Natural killer cell treated with Interleukin-12 subunit alpha and Interleukin-12 subunit beta and Interleukin-15 and Interleukin-18, amount 100 ng/mL, for 72 hours (primary cell): ENCODE data around the gene FXYD2. TPM values are rescaled to one million over a fixed set of nuclear protein-coding genes. Genes with fewer than 3 reads are reported as not detected.
"Not testable (repeated sequence)": the region's sequence is repeated elsewhere in the genome, so short reads cannot be mapped to it uniquely, and the experiment has no call there.

Experiments
- ATAC-seq, 2 donors: fragments of 150-1000 bp; cut with Tn5 transposase in 1 of 2; sonication (Bioruptor Pico), chemical (Tn5 transposase) in 1 of 2; 2 replicates each; pipeline ENCODE4 v1.10.0; 2021
- DNase-seq: peaks from one replicate; pipeline ENCODE4 v3.0.0; 2022; ENCODE audit warnings: low spot score
- H3K27ac Mint-ChIP-seq, 2 donors: 1 replicate in 1 of 2; 2 replicates in 1 of 2; pipeline ENCODE4 v1.8.0; 2022; ENCODE audit warnings: mixed read lengths in 2 of 2, mild to moderate bottlenecking in 1 of 2, moderate library complexity in 1 of 2
- H3K27me3 Mint-ChIP-seq, 2 donors: 1 replicate in 1 of 2; 2 replicates in 1 of 2; pipeline ENCODE4 v1.8.0; 2022; ENCODE audit warnings: mixed read lengths in 2 of 2
- H3K36me3 Mint-ChIP-seq: one replicate; pipeline ENCODE4 v1.8.0; 2022; ENCODE audit warnings: mixed read lengths
- H3K4me1 Mint-ChIP-seq, 2 donors: 1 replicate in 1 of 2; 2 replicates in 1 of 2; pipeline ENCODE4 v1.8.0; 2022; ENCODE audit warnings: low read depth in 2 of 2, mixed read lengths in 2 of 2, mild to moderate bottlenecking in 1 of 2
- H3K4me3 Mint-ChIP-seq: one replicate; pipeline ENCODE4 v1.8.0; 2022; ENCODE audit warnings: mixed read lengths
- H3K9me3 Mint-ChIP-seq: 2 replicates; pipeline ENCODE4 v1.8.0; 2022; ENCODE audit warnings: mixed read lengths
- total RNA-seq, 2 donors: library from RNA; stranded (reverse); gene quantifications; one replicate each; pipeline ENCODE4 v1.2.3, GENCODE V29; 2022

Gene FXYD2
- total RNA-seq, 2 donors from 2014 or later = 0.14 to 1.5 TPM

GRCh38 chr11:117818041-117818873, 6.3 kb downstream of the FXYD2 start:
- ATAC-seq (peak; percentile 61 to 81), DNase-seq (peak; percentile 90)
- Mint-ChIP-seq H3K4me3 (peak overlapping the region; percentile 82), H3K36me3 (no peaks in the 10 kb centered on the region), H3K4me1 (peaks cover 63 to 65% of the 10 kb centered on the region in 2 donors), H3K9me3 (no peaks in the 10 kb centered on the region), H3K27me3 (peaks cover 0 to 3% of the 10 kb centered on the region in 2 donors), H3K27ac (peak overlapping the region; percentile 70 to 95)

- H3K9me3 Mint-ChIP-seq = no peaks in the 10 kb centered on the region
- H3K27me3 Mint-ChIP-seq = peaks cover 3 to 4% of the 10 kb centered on the region in 2 donors
- H3K36me3 Mint-ChIP-seq = no peaks in the 10 kb centered on the region
- H3K4me3 Mint-ChIP-seq = peak overlapping the region; percentile 82
- peak; percentile 93 for DNase-seq
- peaks cover 66 to 67% of the 10 kb centered on the region in 2 donors for H3K4me1 Mint-ChIP-seq
- H3K27ac Mint-ChIP-seq = peak overlapping the region; percentile 70 to 95
- ATAC-seq = peak; percentile 61 to 66
Observed at GRCh38 chr11:117817368-117818040, 7.0 kb downstream of the FXYD2 start.

- H3K36me3 Mint-ChIP-seq = no peaks in the 10 kb centered on the region
- peak overlapping the region; percentile 70 to 95 for H3K27ac Mint-ChIP-seq
- no peak for ATAC-seq
- H3K9me3 Mint-ChIP-seq = no peaks in the 10 kb centered on the region
- peak overlapping the region; percentile 82 for H3K4me3 Mint-ChIP-seq
- H3K4me1 Mint-ChIP-seq = peaks cover 65 to 66% of the 10 kb centered on the region in 2 donors
- DNase-seq = no peak
- H3K27me3 Mint-ChIP-seq = peaks cover 3 to 10% of the 10 kb centered on the region in 2 donors
Observed at GRCh38 chr11:117816846-117817367, 7.6 kb downstream of the FXYD2 start.

GRCh38 chr11:117816151-117816741, 8.3 kb downstream of the FXYD2 start:
- Mint-ChIP-seq H3K27me3 (peaks cover 3 to 15% of the 10 kb centered on the region in 2 donors), H3K27ac (peak overlapping the region; percentile 70 to 95), H3K4me3 (peak overlapping the region; percentile 82), H3K4me1 (peaks cover 60 to 65% of the 10 kb centered on the region in 2 donors), H3K36me3 (no peaks in the 10 kb centered on the region), H3K9me3 (no peaks in the 10 kb centered on the region)
- DNase-seq (no peak), ATAC-seq (no peak)

GRCh38 chr11:117815262-117815803, 9.2 kb downstream of the FXYD2 start:
- H3K4me1 Mint-ChIP-seq = peaks cover 65 to 73% of the 10 kb centered on the region in 2 donors
- H3K27me3 Mint-ChIP-seq = peaks cover 6 to 24% of the 10 kb centered on the region in 2 donors
- peak; percentile 93 for DNase-seq

GRCh38 chr11:117814766-117815261, 9.7 kb downstream of the FXYD2 start:
- Mint-ChIP-seq H3K9me3 (no peaks in the 10 kb centered on the region), H3K27me3 (peaks cover 5 to 29% of the 10 kb centered on the region in 2 donors), H3K4me3 (peak overlapping the region; percentile 82), H3K4me1 (peaks cover 71 to 73% of the 10 kb centered on the region in 2 donors), H3K27ac (peak overlapping the region; percentile 70 to 95), H3K36me3 (no peaks in the 10 kb centered on the region)
- DNase-seq (peak; percentile 83), ATAC-seq (peak; percentile 58 to 66)

More at GRCh38 chr11:117815262-117815803, 9.2 kb downstream of the FXYD2 start:
- peak; percentile 78 to 83 for ATAC-seq
- peak overlapping the region; percentile 82 for H3K4me3 Mint-ChIP-seq
- H3K9me3 Mint-ChIP-seq = no peaks in the 10 kb centered on the region
- H3K36me3 Mint-ChIP-seq = no peaks in the 10 kb centered on the region
- H3K27ac Mint-ChIP-seq = peak overlapping the region; percentile 70 to 95

GRCh38 chr11:117814204-117814765, 10.3 kb downstream of the FXYD2 start:
- peak overlapping the region; percentile 82 for H3K4me3 Mint-ChIP-seq
- H3K27me3 Mint-ChIP-seq = peaks cover 7 to 34% of the 10 kb centered on the region in 2 donors
- no peak for ATAC-seq

GRCh38 chr11:117810056-117810451, 14.5 kb downstream of the FXYD2 start:
- Mint-ChIP-seq H3K27me3 (peaks cover 9 to 34% of the 10 kb centered on the region in 2 donors), H3K4me3 (peak overlapping the region; percentile 0), H3K4me1 (peaks cover 39 to 51% of the 10 kb centered on the region in 2 donors), H3K27ac (peak overlapping the region; percentile 0 to 70)
- DNase-seq, H3K36me3 Mint-ChIP-seq, H3K9me3 Mint-ChIP-seq, ATAC-seq: not testable (repeated sequence)

More at GRCh38 chr11:117814204-117814765, 10.3 kb downstream of the FXYD2 start:
- no peaks in the 10 kb centered on the region for H3K36me3 Mint-ChIP-seq
- H3K27ac Mint-ChIP-seq = peak overlapping the region; percentile 70 to 95
- H3K4me1 Mint-ChIP-seq = peaks cover 75 to 76% of the 10 kb centered on the region in 2 donors
- DNase-seq = no peak
- H3K9me3 Mint-ChIP-seq = no peaks in the 10 kb centered on the region

- ATAC-seq (peak; percentile 83 to 84), DNase-seq (no peak)
- peak overlapping the region; percentile 0 to 70 for H3K27ac Mint-ChIP-seq
- H3K9me3 Mint-ChIP-seq = no peaks in the 10 kb centered on the region
- no peaks in the 10 kb centered on the region for H3K36me3 Mint-ChIP-seq
- H3K4me3 Mint-ChIP-seq = peak overlapping the region; percentile 0
- H3K27me3 Mint-ChIP-seq = peaks cover 11 to 34% of the 10 kb centered on the region in 2 donors
- peaks cover 33 to 47% of the 10 kb centered on the region in 2 donors for H3K4me1 Mint-ChIP-seq
Observed at GRCh38 chr11:117809236-117810055, 15.1 kb downstream of the FXYD2 start.

GRCh38 chr11:117808784-117809183, 15.8 kb downstream of the FXYD2 start:
- DNase-seq = no peak
- no peak for ATAC-seq
- Mint-ChIP-seq H3K4me3 (no peak overlapping the region), H3K4me1 (peaks cover 26 to 41% of the 10 kb centered on the region in 2 donors), H3K9me3 (no peaks in the 10 kb centered on the region), H3K27ac (peak overlapping the region in 1 of 2 donors; percentile 57), H3K36me3 (no peaks in the 10 kb centered on the region), H3K27me3 (peaks cover 11 to 34% of the 10 kb centered on the region in 2 donors)

- H3K9me3 Mint-ChIP-seq = no peaks in the 10 kb centered on the region
- peaks cover 11 to 32% of the 10 kb centered on the region in 2 donors for H3K27me3 Mint-ChIP-seq
- H3K4me1 Mint-ChIP-seq = peaks cover 16 to 32% of the 10 kb centered on the region in 2 donors
- DNase-seq = peak; percentile 79
- H3K36me3 Mint-ChIP-seq = no peaks in the 10 kb centered on the region
- peak in 1 of 2 donors; percentile 79 for ATAC-seq
- H3K4me3 Mint-ChIP-seq = no peak overlapping the region
- no peak overlapping the region for H3K27ac Mint-ChIP-seq
Observed at GRCh38 chr11:117807482-117808327, 16.8 kb downstream of the FXYD2 start.
